GM12864 (cell line): ENCODE data around the gene CCDC74B.
"Not testable (repeated sequence)": the region's sequence is repeated elsewhere in the genome, so short reads cannot be mapped to it uniquely, and the experiment has no call there.

ENCODE experiments used
- DNase-seq: peaks from one replicate; pipeline ENCODE4 v3.0.0-alpha.2; 2011; ENCODE audit warnings: low read depth
- H3K4me3 ChIP-seq: 2 replicates; pipeline ENCODE4 v1.5.1; 2011; ENCODE audit warnings: mild to moderate bottlenecking, low read depth, low read length, control low read depth
- TF ChIP-seq, protein P1 (sequence below): IDR thresholded peaks from 2 replicates; pipeline ENCODE4 v1.5.1; 2011; ENCODE audit warnings: low read depth, mild to moderate bottlenecking, moderate library complexity, low read length, control low read depth, inconsistent platforms; ENCODE audit errors: missing control alignments

CCDC74B gene

DNA sequence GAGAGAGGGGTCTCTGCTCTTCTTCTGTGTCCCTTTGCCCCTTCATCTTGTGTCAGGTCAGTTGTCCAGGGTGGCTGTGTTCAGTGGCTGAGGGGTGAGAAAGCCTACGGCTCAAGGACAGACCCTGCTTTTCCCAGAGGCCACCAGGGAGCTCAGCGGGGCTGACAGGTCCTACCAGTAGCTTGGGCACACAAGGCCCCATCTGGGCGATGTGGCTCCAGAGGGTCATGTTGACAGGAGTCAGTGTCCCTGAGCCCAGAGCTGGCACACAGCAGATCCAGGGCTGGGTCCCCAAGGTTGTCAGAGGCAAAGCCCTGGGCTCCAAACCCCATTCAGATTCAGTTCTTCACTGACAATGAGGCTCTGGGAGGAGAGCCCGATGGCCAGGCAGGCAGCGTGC is 7.8 kb downstream of the CCDC74B start:
- not testable (repeated sequence) for DNase-seq, H3K4me3 ChIP-seq

- DNase-seq, H3K4me3 ChIP-seq: not testable (repeated sequence)
Measured at GRCh38 chr2:130136546-130136945, 8.4 kb downstream of the CCDC74B start.

DNA sequence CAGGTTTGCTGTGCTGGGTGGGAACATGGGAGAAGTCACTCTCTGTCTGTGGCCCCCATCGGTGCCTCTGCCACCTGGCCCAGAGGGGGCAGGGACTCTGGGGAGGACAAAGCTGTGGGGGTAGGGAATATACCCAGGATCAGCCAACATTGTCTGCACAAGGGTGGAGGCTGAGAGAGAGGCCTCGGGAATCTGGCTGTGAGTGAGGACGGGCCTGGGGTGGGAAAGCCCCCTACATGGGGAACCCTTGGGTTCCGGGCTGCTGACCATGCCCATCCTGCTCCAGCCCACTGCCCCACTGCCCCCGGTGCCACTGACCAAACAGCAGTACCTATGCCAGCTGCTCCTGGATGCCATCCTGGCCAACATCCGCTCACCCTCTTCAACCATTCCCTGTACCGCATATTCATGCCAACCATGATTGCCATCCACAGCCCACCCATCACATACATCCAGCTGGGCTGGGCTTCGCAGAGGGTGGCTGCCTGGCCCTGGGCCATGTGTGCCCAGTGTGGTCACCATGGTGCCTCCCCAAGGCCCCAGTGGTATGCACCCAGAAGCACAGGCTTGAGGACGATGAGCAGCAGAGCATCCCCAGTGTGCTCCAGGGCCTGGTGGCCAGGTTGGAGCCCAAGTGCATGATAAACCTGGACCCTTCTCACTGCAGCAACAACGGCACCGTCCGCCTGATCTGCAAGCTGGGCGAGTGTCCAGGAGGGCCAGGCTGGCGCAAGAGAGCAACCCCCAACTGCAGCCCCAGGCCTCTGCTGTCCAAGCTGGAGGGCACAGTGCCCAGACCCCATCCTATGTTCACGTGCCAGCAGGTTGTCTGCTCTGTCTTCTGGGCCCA is 9.0 kb downstream of the CCDC74B start:
- no peak overlapping the region for H3K4me3 ChIP-seq
- TF ChIP-seq, protein P1, sequence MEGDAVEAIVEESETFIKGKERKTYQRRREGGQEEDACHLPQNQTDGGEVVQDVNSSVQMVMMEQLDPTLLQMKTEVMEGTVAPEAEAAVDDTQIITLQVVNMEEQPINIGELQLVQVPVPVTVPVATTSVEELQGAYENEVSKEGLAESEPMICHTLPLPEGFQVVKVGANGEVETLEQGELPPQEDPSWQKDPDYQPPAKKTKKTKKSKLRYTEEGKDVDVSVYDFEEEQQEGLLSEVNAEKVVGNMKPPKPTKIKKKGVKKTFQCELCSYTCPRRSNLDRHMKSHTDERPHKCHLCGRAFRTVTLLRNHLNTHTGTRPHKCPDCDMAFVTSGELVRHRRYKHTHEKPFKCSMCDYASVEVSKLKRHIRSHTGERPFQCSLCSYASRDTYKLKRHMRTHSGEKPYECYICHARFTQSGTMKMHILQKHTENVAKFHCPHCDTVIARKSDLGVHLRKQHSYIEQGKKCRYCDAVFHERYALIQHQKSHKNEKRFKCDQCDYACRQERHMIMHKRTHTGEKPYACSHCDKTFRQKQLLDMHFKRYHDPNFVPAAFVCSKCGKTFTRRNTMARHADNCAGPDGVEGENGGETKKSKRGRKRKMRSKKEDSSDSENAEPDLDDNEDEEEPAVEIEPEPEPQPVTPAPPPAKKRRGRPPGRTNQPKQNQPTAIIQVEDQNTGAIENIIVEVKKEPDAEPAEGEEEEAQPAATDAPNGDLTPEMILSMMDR: no peak
- DNase-seq: no peak

GRCh38 chr2:130129120-130129829 is 15.6 kb downstream of the CCDC74B start, which contains the start of gene POTEF:
Gene POTEF (minus strand): TSS chr2:130129222. CDS start chr2:130120515, 8,707 bp downstream.
- DNase-seq, H3K4me3 ChIP-seq: not testable (repeated sequence)

DNA sequence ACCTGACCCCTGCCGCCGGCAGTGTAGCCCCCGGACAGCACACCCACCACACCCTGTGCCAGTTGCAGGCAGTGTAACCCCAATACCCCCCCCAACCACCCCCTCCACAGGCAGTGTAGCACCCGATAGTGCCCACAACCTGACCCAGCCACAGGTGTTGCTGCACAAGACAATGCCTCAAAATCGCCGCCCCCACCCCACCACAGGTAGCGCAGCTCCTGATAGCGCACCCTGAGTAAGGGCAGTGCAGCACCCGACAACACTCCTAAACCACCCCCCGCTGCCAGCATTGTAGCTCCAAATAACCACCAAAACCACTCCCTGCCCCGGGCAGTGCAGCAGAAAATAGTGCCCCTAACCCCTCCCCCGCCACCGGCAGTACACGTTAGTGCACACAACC is 16.4 kb downstream of the CCDC74B start:
- H3K4me3 ChIP-seq, DNase-seq: not testable (repeated sequence)

DNA sequence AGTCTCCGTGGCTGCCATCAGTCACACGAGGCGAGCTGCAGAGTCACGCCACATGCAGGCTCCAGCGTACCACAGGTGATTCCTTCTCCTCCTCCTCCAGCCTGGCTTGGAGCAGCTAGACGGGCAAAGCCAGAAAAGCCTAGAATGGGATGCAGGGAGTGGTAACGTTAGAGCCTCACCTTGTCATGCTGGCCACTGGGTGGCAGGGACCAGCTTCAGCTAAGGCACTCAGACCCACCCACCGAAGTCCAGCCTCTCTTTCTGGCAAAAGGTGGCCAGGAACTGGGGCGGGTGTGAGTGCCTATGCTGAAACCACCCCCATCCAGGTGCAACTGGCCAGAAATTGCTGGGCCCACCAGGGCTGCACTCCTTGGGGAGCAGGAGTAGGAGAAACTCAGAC is 17.2 kb downstream of the CCDC74B start:
- DNase-seq, H3K4me3 ChIP-seq: not testable (repeated sequence)

DNA sequence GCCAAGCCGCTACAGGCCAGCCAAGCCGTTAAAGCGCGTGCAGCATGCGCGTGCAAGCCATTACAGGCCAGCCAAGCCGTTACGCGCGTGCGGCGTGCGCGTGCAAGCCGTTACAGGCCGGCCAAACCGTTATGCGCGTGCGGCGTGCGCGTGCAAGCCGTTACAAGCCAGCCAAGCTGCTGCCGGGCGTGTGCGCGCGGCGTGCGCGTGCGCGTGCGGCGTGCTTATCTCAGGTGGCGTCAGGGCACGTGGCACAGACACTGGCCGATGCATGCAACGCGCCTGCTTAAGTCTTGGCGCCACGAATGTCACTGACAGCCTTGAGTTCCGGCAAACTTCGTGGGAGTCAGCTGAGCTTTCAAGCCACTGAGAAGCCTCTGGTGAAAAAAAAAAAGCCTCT is 24.0 kb downstream of the CCDC74B start:
- not testable (repeated sequence) for H3K4me3 ChIP-seq, DNase-seq

DNA sequence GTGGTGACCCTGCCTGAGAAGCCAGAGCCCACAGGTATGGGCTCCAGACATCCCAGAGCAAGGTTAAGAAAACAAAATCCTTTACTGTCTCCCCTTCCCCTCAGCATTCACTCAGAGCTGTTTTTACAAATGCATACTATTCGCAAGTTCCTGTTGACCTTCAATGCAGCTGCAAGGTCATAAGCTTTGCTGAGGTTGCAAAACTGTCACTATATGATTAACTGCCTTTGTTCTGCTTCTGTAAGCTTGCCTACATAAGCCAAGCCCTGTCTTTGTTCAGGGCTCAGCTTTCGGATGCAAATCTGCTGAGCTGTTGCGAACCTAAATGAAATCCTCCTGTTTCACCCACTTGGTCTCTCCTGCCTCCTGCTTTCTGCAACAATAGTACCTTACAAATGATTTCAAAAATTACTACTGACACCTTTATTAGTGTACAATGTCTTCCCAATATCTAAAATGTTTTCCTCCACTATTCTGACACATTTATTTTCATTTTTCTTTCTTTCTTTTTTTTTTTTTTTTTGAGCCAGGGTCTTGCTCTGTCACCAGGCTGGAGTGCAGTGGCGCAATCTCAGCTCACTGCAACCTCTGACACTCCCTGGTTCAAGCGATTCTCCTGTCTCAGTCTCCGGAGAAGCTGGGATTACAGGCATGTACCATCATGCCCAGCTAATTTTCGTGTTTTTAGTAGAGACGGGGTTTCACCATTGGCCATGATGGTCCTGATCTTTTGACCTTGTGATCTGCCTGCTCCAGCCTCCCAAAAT is 42.1 kb downstream of the CCDC74B start:
- not testable (repeated sequence) for H3K4me3 ChIP-seq, DNase-seq
